Mammary epithelial cell (primary cell): ENCODE measurements around the gene DBH.

ENCODE experiments used
- EZH2 ChIP-seq: IDR thresholded peaks from 2 replicates; pipeline ENCODE4 v1.6.1; 2012; ENCODE audit warnings: low read length, inconsistent platforms, borderline replicate concordance
- TF ChIP-seq, protein P1 (sequence below), 2 donors: IDR thresholded peaks in 1 of 2; conservative IDR thresholded peaks in 1 of 2; 2 replicates each; pipeline ENCODE4 v1.5.1; 2011 to 2012; ENCODE audit warnings: inconsistent platforms in 2 of 2, low read length in 2 of 2, mild to moderate bottlenecking in 2 of 2, control low read depth in 1 of 2, low read depth in 1 of 2; ENCODE audit not compliant: insufficient read depth in 1 of 2; ENCODE audit errors: extremely low read depth in 1 of 2

- TF ChIP-seq, protein P1, sequence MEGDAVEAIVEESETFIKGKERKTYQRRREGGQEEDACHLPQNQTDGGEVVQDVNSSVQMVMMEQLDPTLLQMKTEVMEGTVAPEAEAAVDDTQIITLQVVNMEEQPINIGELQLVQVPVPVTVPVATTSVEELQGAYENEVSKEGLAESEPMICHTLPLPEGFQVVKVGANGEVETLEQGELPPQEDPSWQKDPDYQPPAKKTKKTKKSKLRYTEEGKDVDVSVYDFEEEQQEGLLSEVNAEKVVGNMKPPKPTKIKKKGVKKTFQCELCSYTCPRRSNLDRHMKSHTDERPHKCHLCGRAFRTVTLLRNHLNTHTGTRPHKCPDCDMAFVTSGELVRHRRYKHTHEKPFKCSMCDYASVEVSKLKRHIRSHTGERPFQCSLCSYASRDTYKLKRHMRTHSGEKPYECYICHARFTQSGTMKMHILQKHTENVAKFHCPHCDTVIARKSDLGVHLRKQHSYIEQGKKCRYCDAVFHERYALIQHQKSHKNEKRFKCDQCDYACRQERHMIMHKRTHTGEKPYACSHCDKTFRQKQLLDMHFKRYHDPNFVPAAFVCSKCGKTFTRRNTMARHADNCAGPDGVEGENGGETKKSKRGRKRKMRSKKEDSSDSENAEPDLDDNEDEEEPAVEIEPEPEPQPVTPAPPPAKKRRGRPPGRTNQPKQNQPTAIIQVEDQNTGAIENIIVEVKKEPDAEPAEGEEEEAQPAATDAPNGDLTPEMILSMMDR (conservative IDR thresholded peaks at IDR 0.05 in 1 of 2, IDR thresholded peaks at IDR 0.05 in 1 of 2; ENCODE audit: extremely low read depth in 1 of 2, insufficient read depth in 1 of 2, low read depth in 1 of 2, low read length in 2 of 2) = no peak
- TF ChIP-seq EZH2 = no peak
These were observed 35.2 kb downstream of the DBH start for GRCh38 chr9:133671371-133671770.
